ENCODE results near the gene ARID2. TPM values are rescaled to one million over a fixed set of nuclear protein-coding genes. Genes with fewer than 3 reads are reported as not detected.

The ARID2 gene
- total and polyA plus RNA-seq, 2 of the 4 experiments (the other 2 are of a cell fraction): 5.4 to 28.1 TPM

GRCh38 chr12:45863332-45863731, 133.8 kb downstream of the ARID2 start:
- H3K4me3 ChIP-seq (ENCODE audit: insufficient read depth, low read depth, low read length): no peak overlapping the region
- H4K91ac ChIP-seq (ENCODE audit: insufficient read depth, low read depth, low read length): no peak overlapping the region
- H3K27me3 ChIP-seq (ENCODE audit: control insufficient read depth, insufficient read depth, low read length): no peaks in the 10 kb centered on the region
- no peak overlapping the region for H3K4ac ChIP-seq (ENCODE audit: low read depth, low read length)
- H3K4me1 ChIP-seq (ENCODE audit: control insufficient read depth, insufficient read depth, low read length): no peaks in the 10 kb centered on the region
- WGBS, 2 experiments (ENCODE audit: extremely low coverage in 2 of 2, insufficient read length in 1 of 2): no CpG with 5 or more reads among the region's 2 CpGs
- peaks cover 3% of the 10 kb centered on the region; the same call in 1 of the 2 replicates for H3K36me3 ChIP-seq (ENCODE audit: control insufficient read depth, insufficient read depth, low read length)
- H2BK120ac ChIP-seq (ENCODE audit: low read depth, low read length): no peak overlapping the region
- no peaks in the 10 kb centered on the region for H3K9me3 ChIP-seq (ENCODE audit: control insufficient read depth, insufficient read depth, low read length)
- no peak for DNase-seq
- BruUV-seq (replicated peaks): no TSS peak
- H2BK20ac ChIP-seq (ENCODE audit: low read depth, low read length): no peak overlapping the region
- no peaks in the 10 kb centered on the region for H4K20me1 ChIP-seq (ENCODE audit: insufficient read depth, low read length)
- H3K27ac ChIP-seq (ENCODE audit: insufficient read depth, low read length): no peak overlapping the region
- no peak overlapping the region for H2BK5ac ChIP-seq (ENCODE audit: low read depth, low read length, poor library complexity, severe bottlenecking)
- in situ Hi-C loops (cut with MboI; ENCODE audit: low sequenced_read_pairs): no loop called here
- TF ChIP-seq NFE2L2 (IDR thresholded peaks at IDR 0.05; ENCODE audit: low read depth, low read length) (no peak), CEBPB (IDR thresholded peaks at IDR 0.05; ENCODE audit: low read depth, low read length) (peak; percentile 49)
- H3K79me1 ChIP-seq (ENCODE audit: low read depth in 1 of 2, low read length in 2 of 2): peaks cover 0 to 14% of the 10 kb centered on the region in 2 experiments; a peak in 2 of 4 replicates
- no peak overlapping the region for H3K18ac ChIP-seq (ENCODE audit: low read depth, low read length)
- intact Hi-C loops (cut with micrococcal nuclease): no loop called here
- no peak overlapping the region for H4K8ac ChIP-seq (ENCODE audit: low read depth in 2 of 2, low read length in 2 of 2)
- no peak overlapping the region for H4K5ac ChIP-seq (ENCODE audit: low read depth, low read length)
- no peak overlapping the region for H2AFZ ChIP-seq (replicated peaks; ENCODE audit: low read length, poor library complexity)
- ChIA-PET POLR2A (ENCODE audit: unreplicated experiment) (interaction anchor here (0.6 kb wide), 2 partner anchors 61 to 448 kb away, joined by 4 read pairs; no protein-coding TSS in a partner anchor), CTCF (no interaction called here)
- dilution Hi-C loops (cut with HindIII; ENCODE audit: low sequenced_read_pairs, unreplicated experiment): no loop called here
- H2AK5ac ChIP-seq (ENCODE audit: low read depth, low read length): no peak overlapping the region
- ATAC-seq (ENCODE audit: low read depth): no peak
- no peak overlapping the region for H2BK15ac ChIP-seq (ENCODE audit: low read depth, low read length)
- H3K56ac ChIP-seq (ENCODE audit: extremely low read depth, insufficient read depth, low read length): no peak overlapping the region
- no peak overlapping the region for H3K9ac ChIP-seq (ENCODE audit: low read depth, low read length)
- H3K9me1 ChIP-seq (ENCODE audit: insufficient read depth, low read length): 0 out of 2 replicates have a peak, but pooled peaks cover 3% of the 10 kb centered on the region
- H3K23ac ChIP-seq (ENCODE audit: low read depth, low read length): no peak overlapping the region
- no peak overlapping the region for H2AK9ac ChIP-seq (replicated peaks; ENCODE audit: low read depth, low read length, poor library complexity)
- H3K14ac ChIP-seq (replicated peaks; ENCODE audit: low read depth, low read length): no peak overlapping the region
- no peak overlapping the region for H3K4me2 ChIP-seq (ENCODE audit: low read depth, low read length)
